ENCODE results near the gene MDH1B. TPM values are rescaled to one million over a fixed set of nuclear protein-coding genes. Genes with fewer than 3 reads are reported as not detected.
A peak's percentile ranks its signal among the peaks of the same experiment; 100 is the strongest.

Gene MDH1B
- total and polyA plus RNA-seq, 8 donors: 0.47 to 2.7 (median 0.88) TPM

GRCh38 chr2:206784559-206785353, 19.6 kb upstream of the MDH1B start:
- Histone ChIP-seq H3K4me1 (no peaks in the 10 kb centered on the region), H3K27ac (no peak overlapping the region), H3K4me3 (no peak overlapping the region), H3K36me3 (peaks cover 3 to 52% (median 5%) of the 10 kb centered on the region in 3 donors), H3K27me3 (no peaks in the 10 kb centered on the region), H3K9me3 (no peaks in the 10 kb centered on the region)
- intact Hi-C loops (cut with DNase I): loop anchor here in 1 of 3 donors (10.0 kb wide), 1 partner anchor 680 kb away; no protein-coding TSS in a partner anchor
- no peak for TF ChIP-seq CTCF (IDR thresholded peaks at IDR 0.05)
- ATAC-seq (no peak), FAIRE-seq (no peak), DNase-seq (no peak)
- WGBS, 2 donors: 78 to 82% methylated on average over 7 of the region's 7 CpGs

GRCh38 chr2:206783718-206784117, 18.6 kb upstream of the MDH1B start:
- no peaks in the 10 kb centered on the region for H3K27me3 ChIP-seq
- H3K9me3 ChIP-seq: no peaks in the 10 kb centered on the region
- 81 to 82% methylated on average over 2 of the region's 2 CpGs for WGBS, 2 donors
- no peak for ATAC-seq
- no peak for FAIRE-seq
- H3K4me1 ChIP-seq: no peaks in the 10 kb centered on the region
- no peak overlapping the region for H3K4me3 ChIP-seq
- intact Hi-C loops (cut with DNase I): loop anchor here in 1 of 3 donors (10.0 kb wide), 1 partner anchor 681 kb away; no protein-coding TSS in a partner anchor
- no peak for TF ChIP-seq CTCF (IDR thresholded peaks at IDR 0.05)
- peaks cover 3 to 41% (median 5%) of the 10 kb centered on the region in 3 donors for H3K36me3 ChIP-seq
- DNase-seq: no peak
- H3K27ac ChIP-seq: no peak overlapping the region

- no peak for DNase-seq
- no peak for ATAC-seq
- intact Hi-C loops (cut with DNase I): loop anchor here in 1 of 3 donors (10.0 kb wide), 1 partner anchor 684 kb away; no protein-coding TSS in a partner anchor
- FAIRE-seq: no peak
- Histone ChIP-seq H3K4me1 (no peaks in the 10 kb centered on the region), H3K36me3 (peaks cover 3 to 27% (median 4%) of the 10 kb centered on the region in 3 donors), H3K9me3 (peaks cover 0 to 5% (median 0%) of the 10 kb centered on the region in 4 donors), H3K4me3 (no peak overlapping the region), H3K27ac (no peak overlapping the region), H3K27me3 (no peaks in the 10 kb centered on the region)
- TF ChIP-seq CTCF (IDR thresholded peaks at IDR 0.05): no peak
- WGBS, 2 donors: 97% methylated on average over 2 of the region's 2 CpGs
These were observed 15.5 kb upstream of the MDH1B start for GRCh38 chr2:206780671-206781070.

- no peak overlapping the region for H3K27ac ChIP-seq
- TF ChIP-seq CTCF (IDR thresholded peaks at IDR 0.05): no peak
- no peak overlapping the region for H3K4me3 ChIP-seq
- no peak for ATAC-seq
- intact Hi-C loops (cut with DNase I): no loop called here
- no peaks in the 10 kb centered on the region for H3K27me3 ChIP-seq
- peaks cover 0 to 5% (median 0%) of the 10 kb centered on the region in 4 donors for H3K9me3 ChIP-seq
- FAIRE-seq: peak; percentile 69
- DNase-seq: no peak
- no peaks in the 10 kb centered on the region for H3K4me1 ChIP-seq
- peaks cover 0 to 44% (median 14%) of the 10 kb centered on the region in 3 donors for H3K36me3 ChIP-seq
These were observed 11.3 kb upstream of the MDH1B start for GRCh38 chr2:206776432-206776831.

DNA sequence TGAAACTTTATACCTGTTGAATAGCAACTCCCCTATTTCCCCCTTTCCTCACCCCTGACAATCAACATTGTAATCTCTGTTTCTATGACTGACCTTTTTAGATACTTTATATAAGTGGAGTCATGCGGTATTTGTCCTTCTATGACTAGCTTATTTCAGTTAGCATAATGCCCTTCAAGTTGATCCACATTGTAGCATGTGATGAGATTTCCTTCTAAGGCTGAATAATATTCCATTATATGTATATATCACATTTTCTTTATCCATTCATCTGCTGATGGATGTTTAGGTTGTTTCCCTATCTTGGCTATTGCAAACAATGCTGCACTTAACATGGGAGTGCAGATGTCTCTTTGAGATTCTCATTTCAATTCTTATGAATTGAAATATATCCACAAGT, 9.7 kb upstream of the MDH1B start:
- WGBS, 2 donors: 94 to 98% methylated on average over 1 of the region's 1 CpG
- no peak overlapping the region for H3K27ac ChIP-seq
- no peaks in the 10 kb centered on the region for H3K27me3 ChIP-seq
- TF ChIP-seq CTCF (IDR thresholded peaks at IDR 0.05): no peak
- intact Hi-C loops (cut with DNase I): no loop called here
- H3K4me1 ChIP-seq: no peaks in the 10 kb centered on the region
- no peak overlapping the region for H3K4me3 ChIP-seq
- FAIRE-seq (no peak), DNase-seq (no peak), ATAC-seq (no peak)
- peaks cover 0 to 5% (median 0%) of the 10 kb centered on the region in 4 donors for H3K9me3 ChIP-seq
- H3K36me3 ChIP-seq: peaks cover 0 to 44% (median 14%) of the 10 kb centered on the region in 3 donors

All from pancreas (tissue), 10 donors.